Fibroblast of gingiva (primary cell): Measurements from ENCODE around the gene ERAS.

Experiments
- DNase-seq: peaks from one replicate; pipeline ENCODE4 v3.0.0-alpha.2; 2011; ENCODE audit warnings: low read depth

Gene ERAS, protein sequence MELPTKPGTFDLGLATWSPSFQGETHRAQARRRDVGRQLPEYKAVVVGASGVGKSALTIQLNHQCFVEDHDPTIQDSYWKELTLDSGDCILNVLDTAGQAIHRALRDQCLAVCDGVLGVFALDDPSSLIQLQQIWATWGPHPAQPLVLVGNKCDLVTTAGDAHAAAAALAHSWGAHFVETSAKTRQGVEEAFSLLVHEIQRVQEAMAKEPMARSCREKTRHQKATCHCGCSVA

DNA sequence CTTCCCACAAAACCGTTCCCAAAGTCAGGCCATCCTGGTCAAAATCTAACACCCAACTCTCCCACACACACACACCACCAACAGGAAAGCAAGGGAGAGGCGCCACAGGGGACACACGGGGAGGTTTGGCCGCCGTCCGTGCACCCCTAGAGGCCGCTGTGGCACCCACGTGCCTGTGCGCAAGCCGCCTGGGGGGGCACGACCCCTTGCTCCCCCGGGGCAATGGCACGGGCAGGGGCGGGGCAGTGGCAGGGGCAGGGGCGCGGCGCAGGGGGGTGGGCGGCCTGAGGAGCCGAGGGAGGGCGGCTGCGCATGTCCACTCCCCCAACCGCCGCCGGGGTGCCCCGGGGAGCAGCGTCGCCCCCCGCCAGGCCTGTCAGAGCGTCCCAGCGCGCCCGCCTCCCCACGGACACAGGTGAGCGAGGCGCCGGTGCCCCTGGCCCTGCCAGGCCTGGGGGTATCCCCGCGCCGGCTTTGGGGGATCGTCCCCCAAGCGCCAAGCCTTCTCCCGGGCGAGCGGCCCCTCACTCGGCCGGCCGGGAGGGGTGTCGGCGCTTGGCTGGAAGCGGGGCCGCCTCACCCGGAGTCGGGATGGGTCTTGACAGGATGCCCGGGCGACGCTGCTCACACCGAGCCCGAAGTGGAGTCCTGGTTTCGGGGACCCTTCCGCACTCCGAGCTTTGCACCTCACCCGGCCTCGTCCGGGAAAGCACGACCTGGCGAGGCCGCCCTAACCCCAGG lies at the start of gene ERAS:
ERAS (plus strand) TSS at position 379 of the 741 bp plus-strand sequence. CDS start 2,611 bp downstream, outside the sequence.
- DNase-seq, result no peak

DNA sequence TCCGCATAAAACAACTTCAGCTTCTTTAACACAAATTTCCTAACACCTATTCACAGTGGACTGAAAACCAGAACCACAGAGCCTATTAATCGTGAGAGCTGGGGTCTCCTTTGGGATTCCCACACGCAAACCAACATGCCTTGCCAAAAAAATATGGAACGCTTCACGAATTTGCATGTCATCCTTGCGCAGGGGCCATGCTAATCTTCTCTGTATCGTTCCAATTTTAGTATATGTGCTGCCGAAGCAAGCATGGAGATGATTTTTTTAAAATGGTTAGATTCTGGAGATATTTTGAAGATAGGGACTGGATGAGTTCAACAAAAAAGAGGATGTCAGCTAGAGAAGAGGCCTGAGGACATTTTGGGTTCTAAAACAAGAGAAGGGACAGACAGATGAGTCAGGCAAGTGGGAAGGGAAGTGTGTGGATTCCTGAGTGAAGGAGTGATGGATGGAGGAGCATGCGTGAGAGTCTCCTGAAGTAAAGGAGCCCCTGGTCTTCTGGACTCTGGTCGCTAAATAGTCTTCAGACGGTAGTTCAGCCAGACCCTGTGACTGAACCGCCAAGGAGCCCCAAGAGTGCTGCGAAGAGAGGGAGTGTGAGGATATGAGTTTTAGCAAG lies 49.4 kb upstream of the ERAS start:
- no peak for DNase-seq

DNA sequence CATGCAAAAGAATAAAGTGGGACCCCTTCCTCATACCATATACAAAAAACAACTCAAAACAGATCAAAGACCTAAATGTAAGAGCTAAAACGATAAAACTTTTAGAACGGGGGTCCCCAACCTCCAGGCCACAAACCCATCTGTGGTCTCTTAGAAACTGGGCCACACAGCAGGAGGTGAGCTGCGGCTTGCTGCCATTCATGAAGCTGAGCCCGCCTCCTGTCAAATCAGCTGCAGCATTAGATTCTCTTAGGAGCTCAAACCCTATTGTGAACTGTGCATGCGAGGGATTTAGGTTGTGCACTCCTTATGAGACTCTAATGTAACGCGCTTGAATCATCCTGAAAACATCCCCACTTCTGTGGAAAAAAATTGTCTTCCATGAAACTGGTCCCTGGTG lies 46.9 kb upstream of the ERAS start:
- DNase-seq, result no peak

DNA sequence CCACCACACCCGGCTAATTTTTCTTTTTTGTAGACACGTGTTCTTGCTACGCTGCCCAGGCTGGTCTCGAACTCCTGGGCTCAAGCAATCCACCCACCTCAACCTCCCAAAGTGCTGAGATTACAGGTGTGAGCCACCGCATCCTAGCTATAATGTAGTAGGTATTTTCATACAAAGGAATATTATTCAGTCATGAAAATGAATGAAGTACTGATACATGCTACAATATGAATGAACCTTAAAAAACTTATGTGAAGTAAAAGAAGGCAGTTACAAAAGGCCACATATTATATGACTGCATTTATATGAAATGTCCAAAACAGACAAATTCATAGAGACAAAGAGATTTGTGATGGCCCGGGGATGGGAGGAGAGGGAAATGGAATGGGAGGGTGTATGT lies 44.6 kb upstream of the ERAS start:
- DNase-seq, result no peak

DNA sequence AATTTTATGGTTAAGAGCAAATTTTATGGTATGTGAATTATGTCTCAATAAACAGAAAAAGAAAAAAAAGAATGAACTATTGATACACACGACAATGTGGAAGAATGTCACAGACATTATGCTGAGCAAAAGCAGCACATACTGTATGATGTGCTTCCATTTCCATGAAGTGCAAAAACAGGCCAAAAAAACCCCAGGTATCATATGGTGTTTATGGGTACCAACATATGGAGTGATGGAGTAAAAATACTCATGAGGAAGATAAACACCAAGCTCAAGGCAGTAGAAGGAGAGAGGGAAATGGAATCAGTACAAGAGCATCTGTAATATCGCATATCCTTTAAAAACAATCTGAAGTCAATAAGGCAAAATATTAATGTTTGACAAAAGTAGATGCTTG lies 44.1 kb upstream of the ERAS start:
- no peak for DNase-seq

DNA sequence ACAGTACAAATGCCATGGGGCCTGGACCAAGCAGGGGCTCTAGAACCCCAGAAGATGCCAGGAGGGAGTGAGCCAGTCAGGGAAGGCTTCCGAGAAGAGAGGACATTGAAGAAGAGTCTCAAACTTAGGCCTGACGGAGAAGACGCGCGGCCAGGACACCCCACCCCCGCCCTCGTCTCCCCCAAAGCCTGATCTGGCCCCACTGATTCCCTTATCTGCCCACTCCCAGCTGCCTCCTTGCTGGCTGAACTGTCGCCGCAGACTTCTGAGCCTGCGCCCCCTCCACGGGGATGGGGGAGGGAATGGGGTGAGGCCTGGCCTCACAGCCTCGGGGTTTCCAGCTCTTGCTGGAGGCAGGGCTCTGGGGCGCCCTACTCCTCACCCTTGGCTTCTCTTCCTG lies 43.5 kb upstream of the ERAS start:
- DNase-seq, result no peak

DNA sequence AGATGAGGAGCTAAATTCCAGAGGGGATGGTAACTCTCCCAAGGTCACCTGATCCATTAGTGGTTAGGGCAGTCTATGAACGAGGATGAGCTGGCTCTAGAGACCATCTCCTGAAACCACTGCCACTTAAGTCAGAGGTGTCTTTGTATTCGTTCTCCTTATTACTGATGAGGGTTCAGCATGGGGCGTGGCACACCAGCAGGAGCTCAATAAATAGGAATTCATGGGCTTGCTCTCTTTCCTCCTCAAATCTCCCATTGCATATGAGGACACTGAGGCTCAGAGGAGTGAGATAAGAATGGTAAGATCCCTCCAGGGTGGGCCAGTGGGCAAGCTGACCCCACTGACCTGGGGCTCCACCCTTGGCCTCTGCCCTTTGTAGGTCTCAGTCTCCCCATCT lies 41.6 kb upstream of the ERAS start:
- no peak for DNase-seq

DNA sequence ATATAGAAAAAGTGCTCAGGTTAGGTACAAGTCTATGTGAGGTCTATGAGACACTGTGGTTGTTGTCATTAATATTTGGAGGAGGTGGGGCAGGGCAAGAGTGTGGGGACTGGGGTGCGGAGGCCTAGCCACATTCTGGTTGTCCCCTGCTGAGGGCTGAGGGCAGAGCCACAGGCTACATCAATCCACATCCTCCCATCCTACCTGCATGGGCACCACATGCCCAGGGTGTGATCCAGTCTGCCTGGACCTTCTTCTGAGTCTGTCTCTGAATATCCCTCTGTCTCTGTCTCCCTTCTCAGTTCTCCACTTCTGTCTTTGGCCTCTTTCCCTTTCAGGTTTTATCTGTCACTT lies 41.1 kb upstream of the ERAS start:
- DNase-seq, result no peak

DNA sequence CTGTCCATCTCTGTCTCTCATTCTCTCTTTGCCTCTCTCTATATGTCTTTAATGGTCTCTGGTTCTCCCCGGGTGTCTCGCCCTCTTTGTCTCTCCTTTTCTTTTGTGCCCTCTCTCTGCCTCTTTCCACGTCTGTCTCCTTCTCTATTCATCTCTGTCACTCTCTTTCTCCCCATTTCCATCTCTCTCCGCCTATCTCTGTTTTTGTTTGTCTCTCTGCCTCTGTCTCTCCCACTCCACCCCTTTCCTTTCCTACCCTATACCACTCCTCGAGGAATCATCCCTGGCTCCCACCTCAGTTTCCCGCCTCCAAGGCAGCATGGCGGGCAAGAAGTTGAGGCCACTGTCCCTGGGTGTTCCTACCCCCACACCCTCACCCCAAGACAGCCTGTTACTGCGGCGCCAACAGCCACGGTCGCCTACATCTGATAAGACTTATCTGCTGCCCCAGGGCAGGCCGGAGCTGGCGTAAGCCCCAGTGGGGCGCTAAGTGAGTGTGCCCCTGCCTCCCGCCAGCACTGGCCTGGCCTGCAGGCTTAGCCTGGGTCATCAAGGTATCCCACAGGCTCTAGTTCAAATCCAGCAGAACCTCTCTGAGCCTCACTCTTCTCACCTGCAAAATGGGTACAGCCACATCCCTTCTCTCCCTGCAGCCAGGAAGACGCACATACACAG lies 40.6 kb upstream of the ERAS start:
- no peak for DNase-seq

DNA sequence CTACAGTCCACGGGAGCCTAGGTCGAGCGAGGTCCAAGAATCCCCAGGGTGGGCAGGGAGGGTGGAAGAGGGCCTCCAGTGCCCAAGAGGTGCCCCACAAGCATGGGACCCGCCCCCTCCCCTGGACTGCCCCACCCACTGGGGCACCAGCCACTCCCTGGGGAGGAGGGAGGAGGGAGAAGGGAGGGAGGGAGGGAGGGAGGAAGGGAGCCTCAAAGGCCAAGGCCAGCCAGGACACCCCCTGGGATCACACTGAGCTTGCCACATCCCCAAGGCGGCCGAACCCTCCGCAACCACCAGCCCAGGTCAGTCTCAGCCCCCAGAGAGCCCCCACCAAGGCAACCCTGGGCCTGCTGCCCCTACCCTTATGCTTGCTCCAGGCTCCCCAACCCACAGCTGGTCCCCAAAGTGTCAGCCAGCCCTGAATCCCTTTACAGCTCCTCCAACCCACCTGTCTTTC lies 39.9 kb upstream of the ERAS start, which contains the start of gene GATA1:
GATA1 (plus strand) TSS at position 250 of the 460 bp plus-strand sequence. CDS start 4,520 bp downstream, outside the sequence.
- DNase-seq, result no peak

DNA sequence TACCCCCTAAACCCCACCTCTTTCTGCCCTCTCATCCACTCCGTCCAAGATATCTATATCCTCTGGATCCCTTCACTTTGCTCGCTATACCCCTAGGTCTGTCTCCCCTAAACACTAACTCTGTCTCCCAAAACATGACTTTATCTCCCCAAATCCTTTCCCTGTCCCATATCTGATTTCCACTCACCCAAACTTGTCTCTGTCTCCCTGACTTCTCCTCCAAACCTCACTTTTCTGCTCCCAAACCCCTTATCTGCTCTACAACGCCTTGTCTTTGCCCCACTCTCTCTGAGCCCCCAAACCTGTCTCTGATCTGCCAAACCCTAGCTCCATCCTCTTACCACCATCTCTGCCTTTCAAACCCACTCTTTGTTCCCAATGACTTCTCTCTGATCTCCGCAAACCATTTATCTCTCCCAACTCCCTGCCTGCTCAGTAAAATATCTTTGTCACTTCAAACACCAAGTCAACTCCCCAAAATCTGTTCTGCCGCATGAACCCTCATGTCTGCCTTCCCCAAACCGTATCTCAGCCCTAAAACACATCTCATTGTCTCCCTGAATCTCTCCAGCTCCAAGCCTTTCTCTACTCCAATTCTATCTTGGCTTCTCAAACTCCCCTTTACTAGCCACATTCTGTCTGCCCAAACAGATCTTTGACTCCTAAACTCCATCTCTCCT lies 39.3 kb upstream of the ERAS start:
- DNase-seq, result no peak

DNA sequence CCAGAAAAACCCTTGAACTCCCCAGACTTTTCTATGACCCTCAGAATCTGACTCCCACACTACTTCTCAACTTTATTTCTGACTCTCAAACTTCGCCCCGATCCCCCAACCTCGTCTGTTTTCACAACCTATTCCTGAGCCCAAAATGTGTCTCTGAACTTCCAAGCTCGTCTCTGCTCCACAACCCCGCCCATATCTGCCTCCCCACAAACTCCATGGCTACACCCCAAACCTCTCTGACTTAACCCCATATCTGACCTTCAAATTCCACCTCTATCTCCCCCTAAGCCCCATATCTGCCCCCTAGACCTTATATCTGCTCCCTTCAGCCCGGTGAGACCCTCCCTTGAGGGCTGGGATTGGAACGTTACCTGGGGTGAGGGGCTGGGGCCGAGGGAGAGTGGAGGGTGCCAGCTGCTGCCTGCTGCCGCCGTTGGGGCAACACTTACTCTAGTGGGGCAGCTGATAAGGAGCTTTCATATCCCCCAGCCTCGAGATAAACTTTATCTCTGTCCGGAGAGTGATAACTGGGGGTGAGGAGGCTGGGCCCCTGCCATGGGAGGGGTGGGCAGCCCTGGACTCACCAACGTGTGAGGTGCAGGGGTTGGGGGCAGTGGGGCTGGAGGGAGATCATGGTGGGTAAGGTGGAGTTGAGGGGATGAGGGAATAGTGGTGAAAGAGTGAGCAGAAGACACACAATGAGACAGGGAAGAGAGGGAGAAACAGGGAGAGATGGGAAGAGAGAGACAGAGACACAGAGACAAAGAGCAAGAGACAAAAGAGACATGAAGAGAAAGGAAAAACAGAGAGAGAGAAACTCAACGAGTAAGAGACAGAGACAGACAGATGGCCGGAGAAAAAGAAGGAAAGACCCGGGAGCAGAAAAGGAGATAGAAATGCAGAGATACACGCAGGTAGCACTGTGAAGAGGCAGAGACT lies 38.5 kb upstream of the ERAS start:
- DNase-seq, result no peak

DNA sequence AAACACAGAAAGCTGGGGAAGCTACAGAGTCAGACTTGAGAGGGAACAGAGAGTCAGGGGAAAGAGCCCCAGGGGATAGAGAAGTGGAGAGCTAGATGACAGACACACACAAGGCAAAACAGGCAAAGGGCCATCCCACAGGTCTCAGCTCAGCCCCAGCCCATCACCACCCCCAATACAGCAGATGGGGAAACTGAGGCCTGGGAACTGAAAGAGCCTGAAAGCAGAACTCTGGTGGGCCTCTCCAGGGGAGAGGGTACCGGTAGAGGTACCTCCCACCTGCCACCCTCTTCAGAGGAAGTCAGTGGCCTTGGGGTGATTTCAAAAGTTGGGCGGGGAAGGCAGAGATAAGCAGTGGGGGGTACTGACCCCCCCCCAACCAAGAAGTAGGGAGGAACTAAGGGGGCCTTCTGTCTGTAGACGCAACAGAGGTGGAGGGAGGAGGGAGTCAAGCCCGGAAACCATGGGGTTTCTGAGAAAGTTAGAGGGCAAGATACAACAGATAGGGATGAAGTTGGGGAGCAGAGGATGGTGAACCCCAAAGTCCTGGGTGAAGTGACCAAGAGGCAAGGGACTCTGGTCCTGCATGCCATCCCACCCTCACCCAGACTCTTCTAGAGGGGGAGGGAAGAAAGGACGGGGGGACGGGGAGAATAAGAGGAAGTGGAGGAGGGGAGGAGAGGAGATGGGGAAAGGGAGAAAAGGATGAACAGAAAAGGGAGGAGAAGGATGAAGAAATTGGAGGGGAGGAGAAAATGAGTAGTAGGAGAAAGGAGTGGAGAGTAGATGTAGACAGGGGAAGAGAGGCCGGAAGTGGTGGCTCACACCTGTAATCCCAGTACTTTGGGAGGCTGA lies 36.7 kb upstream of the ERAS start:
- DNase-seq, result no peak

DNA sequence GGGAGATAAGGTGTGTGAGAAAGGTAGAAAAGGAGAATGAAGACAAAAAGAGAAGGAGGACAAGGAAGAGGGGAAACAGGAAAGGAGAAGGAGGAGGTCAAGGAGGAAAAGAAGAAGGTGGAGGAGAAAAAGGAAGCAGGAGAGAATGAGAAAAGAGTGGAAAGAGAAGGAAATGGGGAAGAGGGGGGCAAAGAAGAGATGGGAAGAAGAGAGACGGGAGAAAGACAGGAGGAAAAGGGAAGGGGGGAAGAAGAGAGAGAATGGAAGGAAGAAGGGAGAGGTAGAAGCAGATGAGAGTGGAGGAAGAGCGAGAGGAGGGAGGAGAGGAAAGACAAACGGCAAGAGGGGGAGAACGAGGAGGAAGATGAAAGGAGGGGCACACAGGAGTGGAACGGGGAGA lies 35.8 kb upstream of the ERAS start:
- no peak for DNase-seq

DNA sequence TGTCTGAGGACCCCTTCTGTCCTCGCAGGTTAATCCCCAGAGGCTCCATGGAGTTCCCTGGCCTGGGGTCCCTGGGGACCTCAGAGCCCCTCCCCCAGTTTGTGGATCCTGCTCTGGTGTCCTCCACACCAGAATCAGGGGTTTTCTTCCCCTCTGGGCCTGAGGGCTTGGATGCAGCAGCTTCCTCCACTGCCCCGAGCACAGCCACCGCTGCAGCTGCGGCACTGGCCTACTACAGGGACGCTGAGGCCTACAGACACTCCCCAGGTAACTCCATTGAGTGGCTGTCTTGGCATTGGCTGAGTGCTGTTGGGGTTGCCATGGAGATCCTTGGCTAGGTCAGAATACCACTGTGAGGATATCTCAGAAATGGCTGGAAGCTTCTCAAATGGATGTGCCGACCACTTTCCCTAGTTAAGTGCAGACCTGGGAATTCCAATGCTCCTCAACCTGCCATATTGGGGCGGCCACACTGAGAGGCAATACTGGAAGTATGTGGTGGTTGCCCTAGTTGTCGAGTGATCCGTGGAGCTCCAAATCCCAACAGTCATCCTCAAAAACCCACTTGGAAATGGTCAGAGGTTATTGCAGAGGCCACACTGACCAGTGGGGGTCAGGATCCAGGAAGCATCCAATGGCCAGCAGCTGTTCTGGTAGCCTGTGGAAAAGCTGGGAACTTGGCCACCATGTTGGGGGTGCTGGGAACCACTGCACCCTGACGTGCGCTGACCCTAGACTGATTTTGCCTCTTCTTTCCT lies 35.1 kb upstream of the ERAS start:
- DNase-seq, result no peak

DNA sequence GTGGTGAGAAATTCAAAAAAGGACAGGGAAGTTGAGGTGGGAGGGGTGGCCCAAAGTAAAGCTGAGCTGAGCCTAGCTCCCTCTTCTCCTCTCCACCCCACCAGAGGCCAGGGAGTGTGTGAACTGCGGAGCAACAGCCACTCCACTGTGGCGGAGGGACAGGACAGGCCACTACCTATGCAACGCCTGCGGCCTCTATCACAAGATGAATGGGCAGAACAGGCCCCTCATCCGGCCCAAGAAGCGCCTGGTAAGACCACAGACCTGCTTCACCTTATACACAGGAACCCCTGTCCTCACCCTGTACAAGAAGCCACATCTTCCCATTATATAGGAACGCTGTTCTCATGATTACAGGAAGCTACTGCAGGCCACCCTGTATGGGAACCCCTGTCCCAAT lies 34.1 kb upstream of the ERAS start:
- DNase-seq, result no peak

DNA sequence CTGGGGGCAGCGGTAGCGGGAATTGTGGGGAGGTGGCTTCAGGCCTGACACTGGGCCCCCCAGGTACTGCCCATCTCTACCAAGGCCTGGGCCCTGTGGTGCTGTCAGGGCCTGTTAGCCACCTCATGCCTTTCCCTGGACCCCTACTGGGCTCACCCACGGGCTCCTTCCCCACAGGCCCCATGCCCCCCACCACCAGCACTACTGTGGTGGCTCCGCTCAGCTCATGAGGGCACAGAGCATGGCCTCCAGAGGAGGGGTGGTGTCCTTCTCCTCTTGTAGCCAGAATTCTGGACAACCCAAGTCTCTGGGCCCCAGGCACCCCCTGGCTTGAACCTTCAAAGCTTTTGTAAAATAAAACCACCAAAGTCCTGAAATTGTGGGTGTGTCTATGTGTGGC lies 32.4 kb upstream of the ERAS start:
- DNase-seq, result no peak

DNA sequence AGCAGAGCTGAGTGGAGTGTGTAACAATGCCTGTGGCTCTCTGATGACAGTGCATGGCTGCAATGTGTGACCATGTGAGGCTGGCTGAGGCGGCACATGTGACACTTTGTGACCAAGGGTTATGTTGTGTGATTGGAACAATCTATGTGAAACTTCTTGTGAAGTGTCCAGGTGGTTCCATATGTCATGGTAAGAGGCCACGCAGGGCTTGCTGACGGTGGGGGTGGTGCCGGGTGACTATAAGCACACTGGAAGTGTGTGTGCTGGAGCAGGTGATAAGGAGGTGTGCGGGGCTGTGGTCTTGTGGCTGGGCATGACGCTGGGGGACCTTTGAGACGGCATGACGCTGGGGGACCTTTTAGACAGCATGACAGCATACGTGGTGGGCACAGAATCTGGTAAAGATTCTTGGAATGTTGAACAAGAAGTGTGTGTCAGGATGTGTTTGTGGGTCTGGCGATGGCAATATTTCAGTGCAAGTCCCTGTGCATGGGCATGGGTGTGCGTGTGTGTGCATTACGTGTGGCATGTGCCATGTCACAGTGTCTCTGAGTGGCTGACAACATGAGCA lies 31.9 kb upstream of the ERAS start:
- DNase-seq, result no peak
